PC-3 (cell line): ENCODE data around the gene BCL7C.

Experiments
- EZH2 ChIP-seq: fragments of 300-600 bp; sonication (generic); IDR thresholded peaks from one replicate; pipeline ENCODE4 v1.6.1; 2017; ENCODE audit warnings: antibody characterized with exemption, mild to moderate bottlenecking, low read length; ENCODE audit not compliant: unreplicated experiment
- EZH2phosphoT487 ChIP-seq: fragments of 300-600 bp; sonication (generic); IDR thresholded peaks from 2 replicates; pipeline ENCODE4 v1.6.1; 2018; ENCODE audit warnings: mild to moderate bottlenecking, antibody characterized with exemption, low read length, borderline replicate concordance
- TF ChIP-seq, protein P1 (sequence below): fragments of 300-600 bp; sonication (generic); conservative IDR thresholded peaks from 2 replicates; pipeline ENCODE4 v1.5.1; 2017; ENCODE audit warnings: antibody characterized with exemption, low read depth, mild to moderate bottlenecking, low read length

DNA sequence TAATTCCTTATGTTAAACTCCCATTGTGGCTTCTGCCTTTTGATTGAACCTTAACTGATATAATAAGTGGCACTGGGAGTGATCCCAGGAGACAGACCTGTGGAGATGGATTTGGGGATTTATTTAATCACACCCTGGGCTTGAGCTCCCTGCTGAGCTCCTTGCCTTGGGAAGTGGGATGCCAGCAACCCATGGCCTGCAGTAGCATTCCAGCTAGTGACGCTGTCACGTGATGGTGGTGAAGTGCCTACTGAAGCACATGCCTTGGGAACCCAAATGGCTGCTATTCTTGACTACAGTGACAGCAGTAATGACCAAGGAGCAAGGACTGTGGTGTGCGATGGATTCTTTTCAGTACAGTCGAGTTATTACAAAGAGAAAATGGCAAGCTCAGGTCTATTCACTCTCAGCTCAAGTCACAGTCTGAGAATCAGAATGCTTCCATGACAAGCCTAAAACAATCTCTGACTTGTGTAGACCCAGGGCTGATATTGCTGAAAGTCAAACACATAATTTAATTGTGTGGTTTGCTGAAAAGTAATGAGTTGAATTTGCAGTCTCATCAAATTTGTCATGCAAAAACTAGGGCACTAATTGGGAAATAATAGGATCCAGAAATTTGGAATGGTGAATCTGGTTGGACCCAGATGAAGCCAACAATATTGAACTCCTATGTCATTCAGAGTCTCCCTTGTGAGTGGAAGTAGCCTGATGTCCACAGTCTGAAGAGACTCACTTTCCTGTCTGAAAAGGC is 47.1 kb downstream of the BCL7C start:
- TF ChIP-seq, protein P1, sequence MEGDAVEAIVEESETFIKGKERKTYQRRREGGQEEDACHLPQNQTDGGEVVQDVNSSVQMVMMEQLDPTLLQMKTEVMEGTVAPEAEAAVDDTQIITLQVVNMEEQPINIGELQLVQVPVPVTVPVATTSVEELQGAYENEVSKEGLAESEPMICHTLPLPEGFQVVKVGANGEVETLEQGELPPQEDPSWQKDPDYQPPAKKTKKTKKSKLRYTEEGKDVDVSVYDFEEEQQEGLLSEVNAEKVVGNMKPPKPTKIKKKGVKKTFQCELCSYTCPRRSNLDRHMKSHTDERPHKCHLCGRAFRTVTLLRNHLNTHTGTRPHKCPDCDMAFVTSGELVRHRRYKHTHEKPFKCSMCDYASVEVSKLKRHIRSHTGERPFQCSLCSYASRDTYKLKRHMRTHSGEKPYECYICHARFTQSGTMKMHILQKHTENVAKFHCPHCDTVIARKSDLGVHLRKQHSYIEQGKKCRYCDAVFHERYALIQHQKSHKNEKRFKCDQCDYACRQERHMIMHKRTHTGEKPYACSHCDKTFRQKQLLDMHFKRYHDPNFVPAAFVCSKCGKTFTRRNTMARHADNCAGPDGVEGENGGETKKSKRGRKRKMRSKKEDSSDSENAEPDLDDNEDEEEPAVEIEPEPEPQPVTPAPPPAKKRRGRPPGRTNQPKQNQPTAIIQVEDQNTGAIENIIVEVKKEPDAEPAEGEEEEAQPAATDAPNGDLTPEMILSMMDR, result no peak
- TF ChIP-seq EZH2 (no peak), EZH2phosphoT487 (no peak)
